ENCODE measurements around the gene SMURF1. TPM values are rescaled to one million over a fixed set of nuclear protein-coding genes. Genes with fewer than 3 reads are reported as not detected.

SMURF1 gene
- total and polyA plus RNA-seq, 2 experiments from 2014 or later = 6.8 to 19.1 TPM

DNA sequence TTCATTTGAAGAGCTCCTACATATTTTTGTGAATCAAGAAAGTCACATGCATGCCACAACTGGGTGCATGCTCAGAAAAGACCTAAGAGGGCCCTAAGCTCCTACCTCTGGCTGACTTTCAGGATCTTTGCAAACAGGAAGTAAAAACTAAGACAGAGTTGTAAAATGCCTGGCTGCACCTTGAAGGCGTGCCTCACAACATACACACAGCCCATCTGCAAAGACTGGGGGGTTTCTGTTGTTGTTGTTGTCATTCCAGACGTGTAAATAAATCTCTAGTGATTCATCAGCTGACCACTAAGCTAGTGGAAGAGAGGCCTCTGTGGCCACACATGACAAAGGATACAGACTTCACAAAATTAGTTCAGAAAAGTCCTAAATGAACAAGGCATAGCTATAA lies 31.8 kb downstream of the SMURF1 start:
- Histone ChIP-seq H3K9me3 (ENCODE audit: low read depth) (no peaks in the 10 kb centered on the region), H3K27me3 (replicated peaks; ENCODE audit: insufficient read depth) (no peaks in the 10 kb centered on the region), H3K4me3 (no peak overlapping the region), H3K27ac (no peak overlapping the region), H3F3A (ENCODE audit: insufficient read depth) (peaks cover 48% of the 10 kb centered on the region), H3K79me2 (ENCODE audit: insufficient read depth) (peaks cover 96% of the 10 kb centered on the region), H3K4me2 (ENCODE audit: unreplicated experiment) (no peak overlapping the region), H3K9ac (no peak overlapping the region), H4K20me1 (ENCODE audit: insufficient read depth) (peaks cover 16% of the 10 kb centered on the region; the same call in 1 of the 2 replicates), H2AFZ (no peak overlapping the region), H3K36me3 (ENCODE audit: low read depth) (peaks cover 5% of the 10 kb centered on the region; the same call in 1 of the 2 replicates), H3K9me2 (ENCODE audit: insufficient read depth) (no peaks in the 10 kb centered on the region), H3K4me1 (ENCODE audit: insufficient read depth) (peaks cover 49% of the 10 kb centered on the region)
- DNase-seq = peak; percentile 27
- WGBS, 2 experiments (ENCODE audit: low coverage in 1 of 2, low lambda C conversion rate in 2 of 2, missing lambda C conversion rate in 2 of 2) = 47 to 50% methylated on average over 2 of the region's 2 CpGs
- TF ChIP-seq EZH2phosphoT487 (IDR thresholded peaks at IDR 0.05; ENCODE audit: insufficient read depth, low read depth) (no peak), EZH2 (IDR thresholded peaks at IDR 0.05; ENCODE audit: insufficient read depth, poor library complexity, severe bottlenecking) (no peak)
- in situ Hi-C loops (cut with MboI) = no loop called here

DNA sequence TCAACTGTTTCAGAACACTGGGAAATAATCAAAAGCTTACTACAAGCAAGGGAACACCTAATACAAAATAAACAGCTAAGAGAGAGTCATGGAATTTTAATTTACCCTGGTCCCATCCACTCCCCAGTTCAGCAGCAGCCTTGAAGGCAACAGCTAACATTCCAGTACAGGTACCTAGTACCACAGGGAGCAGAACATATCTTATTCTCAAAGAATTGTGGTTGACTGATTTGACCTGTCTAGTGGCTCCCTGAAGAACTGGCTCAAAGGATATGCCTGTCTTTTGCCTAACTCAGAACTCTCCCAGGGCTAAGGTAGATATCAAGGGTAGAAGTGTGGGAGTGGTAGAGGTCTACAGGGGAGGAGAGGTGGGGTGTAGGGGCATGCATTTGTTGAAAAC lies 32.3 kb downstream of the SMURF1 start:
- Histone ChIP-seq H3K79me2 (ENCODE audit: insufficient read depth) (peaks cover 96% of the 10 kb centered on the region), H2AFZ (no peak overlapping the region), H3K9me2 (ENCODE audit: insufficient read depth) (no peaks in the 10 kb centered on the region), H3K9ac (no peak overlapping the region), H3K27ac (no peak overlapping the region), H3K4me1 (ENCODE audit: insufficient read depth) (peaks cover 54% of the 10 kb centered on the region), H4K20me1 (ENCODE audit: insufficient read depth) (peaks cover 13% of the 10 kb centered on the region; the same call in 1 of the 2 replicates), H3K4me2 (ENCODE audit: unreplicated experiment) (no peak overlapping the region), H3K4me3 (no peak overlapping the region), H3K27me3 (replicated peaks; ENCODE audit: insufficient read depth) (no peaks in the 10 kb centered on the region), H3K9me3 (ENCODE audit: low read depth) (no peaks in the 10 kb centered on the region), H3F3A (ENCODE audit: insufficient read depth) (peaks cover 47% of the 10 kb centered on the region), H3K36me3 (ENCODE audit: low read depth) (peaks cover 5% of the 10 kb centered on the region; the same call in 1 of the 2 replicates)
- TF ChIP-seq EZH2 (IDR thresholded peaks at IDR 0.05; ENCODE audit: insufficient read depth, poor library complexity, severe bottlenecking) (no peak), EZH2phosphoT487 (IDR thresholded peaks at IDR 0.05; ENCODE audit: insufficient read depth, low read depth) (no peak)
- in situ Hi-C loops (cut with MboI) = no loop called here
- DNase-seq = no peak

DNA sequence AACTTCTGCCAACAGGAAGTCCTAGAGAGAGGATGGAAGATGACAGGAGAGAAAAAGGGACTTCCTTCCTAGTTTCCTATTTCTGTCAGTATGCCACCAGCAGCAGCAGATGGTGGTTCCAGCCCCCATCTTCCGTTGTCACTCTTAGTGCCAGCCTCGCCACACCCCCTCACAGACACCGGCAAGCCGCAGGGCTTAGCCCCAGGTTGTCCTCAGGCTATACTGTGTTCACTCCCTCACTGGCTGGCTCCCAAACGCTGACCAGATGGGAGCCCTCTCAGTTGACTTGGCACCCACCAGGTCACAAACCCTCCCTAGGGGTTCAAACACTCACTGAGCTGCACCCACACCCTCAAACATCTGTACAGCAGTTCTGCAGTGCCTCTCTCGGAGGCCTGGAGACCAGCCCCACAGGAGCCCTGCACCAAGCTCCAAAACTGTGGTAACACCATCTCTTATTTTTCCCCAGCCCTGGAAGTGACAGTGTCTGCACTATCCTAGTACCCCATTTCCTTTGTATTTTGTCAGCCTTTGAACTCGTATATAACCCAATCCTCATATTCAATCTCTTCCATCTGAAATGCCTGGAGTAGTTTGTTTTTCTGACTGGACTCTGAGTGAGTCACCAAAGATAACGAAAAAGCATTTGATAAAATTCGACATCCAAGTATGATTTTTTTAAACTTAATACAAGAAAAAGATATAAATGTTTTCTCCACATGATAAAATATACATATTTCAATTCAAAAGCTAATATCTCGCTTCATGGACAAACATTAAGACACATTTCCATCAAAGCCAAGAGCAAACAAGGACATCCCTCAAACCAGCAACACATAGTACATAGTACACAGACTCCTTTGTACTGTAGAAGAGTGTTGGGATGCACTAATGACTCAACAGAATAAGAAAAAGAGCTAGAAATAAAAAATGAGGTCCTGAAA lies 34.5 kb downstream of the SMURF1 start:
- Histone ChIP-seq H3K9me2 (ENCODE audit: insufficient read depth) (no peaks in the 10 kb centered on the region), H2AFZ (no peak overlapping the region), H3K9ac (peak overlapping the region; percentile 24; the same call in 1 of the 2 replicates), H3F3A (ENCODE audit: insufficient read depth) (peaks cover 48% of the 10 kb centered on the region), H4K20me1 (ENCODE audit: insufficient read depth) (peaks cover 2% of the 10 kb centered on the region; the same call in 1 of the 2 replicates), H3K4me1 (ENCODE audit: insufficient read depth) (peaks cover 55% of the 10 kb centered on the region), H3K79me2 (ENCODE audit: insufficient read depth) (peaks cover 96% of the 10 kb centered on the region), H3K4me2 (ENCODE audit: unreplicated experiment) (peak overlapping the region; percentile 69), H3K9me3 (ENCODE audit: low read depth) (no peaks in the 10 kb centered on the region), H3K4me3 (peak overlapping the region; percentile 52), H3K27me3 (replicated peaks; ENCODE audit: insufficient read depth) (no peaks in the 10 kb centered on the region), H3K27ac (peak overlapping the region; percentile 71), H3K36me3 (ENCODE audit: low read depth) (peaks cover 5% of the 10 kb centered on the region; the same call in 1 of the 2 replicates)
- in situ Hi-C loops (cut with MboI) = no loop called here
- peak; percentile 44 for DNase-seq
- TF ChIP-seq EZH2 (IDR thresholded peaks at IDR 0.05; ENCODE audit: insufficient read depth, poor library complexity, severe bottlenecking) = no peak
- TF ChIP-seq EZH2phosphoT487 (IDR thresholded peaks at IDR 0.05; ENCODE audit: insufficient read depth, low read depth) = no peak
- 26 to 30% methylated on average over 10 of the region's 10 CpGs for whole genome bisulfite sequencing, 2 experiments (ENCODE audit: low coverage in 1 of 2, low lambda C conversion rate in 2 of 2, missing lambda C conversion rate in 2 of 2)

DNA sequence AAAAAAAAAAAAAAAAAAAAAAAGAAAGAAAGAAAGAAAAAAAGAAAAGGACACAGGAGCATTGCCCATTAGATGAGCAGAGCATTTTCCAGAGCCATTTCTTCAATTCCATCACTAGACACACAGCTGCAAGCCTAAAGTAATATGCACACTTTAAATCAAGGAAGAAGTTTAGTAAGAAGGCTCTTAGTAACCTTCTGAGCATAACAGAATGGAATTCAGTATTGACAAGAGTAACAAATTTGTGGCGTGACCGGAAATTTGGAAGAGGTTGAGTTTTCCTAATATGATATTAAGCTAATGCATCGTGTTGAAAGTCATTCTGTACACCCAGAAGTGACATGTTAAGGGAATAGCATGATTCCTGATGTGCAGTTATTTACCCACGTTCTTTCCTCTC lies 35.3 kb downstream of the SMURF1 start:
- Histone ChIP-seq H3K36me3 (ENCODE audit: low read depth) (peaks cover 5% of the 10 kb centered on the region; the same call in 1 of the 2 replicates), H3K4me3 (peak overlapping the region; percentile 52), H3K9me3 (ENCODE audit: low read depth) (no peaks in the 10 kb centered on the region), H3K4me2 (ENCODE audit: unreplicated experiment) (peak overlapping the region; percentile 69), H3K9me2 (ENCODE audit: insufficient read depth) (no peaks in the 10 kb centered on the region), H3K79me2 (ENCODE audit: insufficient read depth) (peaks cover 96% of the 10 kb centered on the region), H3K4me1 (ENCODE audit: insufficient read depth) (peaks cover 62% of the 10 kb centered on the region), H4K20me1 (ENCODE audit: insufficient read depth) (no peaks in the 10 kb centered on the region; the same call in 1 of the 2 replicates), H2AFZ (no peak overlapping the region), H3F3A (ENCODE audit: insufficient read depth) (peaks cover 52% of the 10 kb centered on the region), H3K27me3 (replicated peaks; ENCODE audit: insufficient read depth) (no peaks in the 10 kb centered on the region), H3K27ac (peak overlapping the region; percentile 71), H3K9ac (peak overlapping the region; percentile 24; the same call in 1 of the 2 replicates)
- in situ Hi-C loops (cut with MboI) = no loop called here
- no peak for TF ChIP-seq EZH2 (IDR thresholded peaks at IDR 0.05; ENCODE audit: insufficient read depth, poor library complexity, severe bottlenecking)
- TF ChIP-seq EZH2phosphoT487 (IDR thresholded peaks at IDR 0.05; ENCODE audit: insufficient read depth, low read depth) = no peak
- peak; percentile 86 for DNase-seq
- 3% methylated on average over 4 of the region's 4 CpGs for WGBS, 2 experiments (ENCODE audit: low coverage in 1 of 2, low lambda C conversion rate in 2 of 2, missing lambda C conversion rate in 2 of 2)

All from GM23248 (cell line).